Measurements from ENCODE around the gene THSD4. TPM values are rescaled to one million over a fixed set of nuclear protein-coding genes. Genes with fewer than 3 reads are reported as not detected.

Gene THSD4
- total RNA-seq, 1 donor: 50.9 TPM

- TF ChIP-seq CTCF (IDR thresholded peaks at IDR 0.05; ENCODE audit: insufficient read depth, low read length): no peak
Observed at GRCh38 chr15:71823801-71824200, 708.5 kb downstream of the THSD4 start.

GRCh38 chr15:71825021-71825730 lies 709.9 kb downstream of the THSD4 start:
- H3K4me3 ChIP-seq (ENCODE audit: low read depth, low read length): no peak overlapping the region
- DNase-seq (ENCODE audit: low read depth): no peak
- TF ChIP-seq CTCF (IDR thresholded peaks at IDR 0.05; ENCODE audit: insufficient read depth, low read length): no peak

More at GRCh38 chr15:71823801-71824200, 708.5 kb downstream of the THSD4 start:
- H3K4me3 ChIP-seq (ENCODE audit: low read depth, low read length): no peak overlapping the region
- no peak for DNase-seq (ENCODE audit: low read depth)

GRCh38 chr15:71826196-71826595 lies 710.9 kb downstream of the THSD4 start:
- DNase-seq (ENCODE audit: low read depth): no peak
- no peak overlapping the region for H3K4me3 ChIP-seq (ENCODE audit: low read depth, low read length)
- no peak for TF ChIP-seq CTCF (IDR thresholded peaks at IDR 0.05; ENCODE audit: insufficient read depth, low read length)

- TF ChIP-seq CTCF (IDR thresholded peaks at IDR 0.05; ENCODE audit: insufficient read depth, low read length): no peak
- no peak for DNase-seq (ENCODE audit: low read depth)
- H3K4me3 ChIP-seq (ENCODE audit: low read depth, low read length): no peak overlapping the region
Observed at GRCh38 chr15:71830981-71831380, 715.7 kb downstream of the THSD4 start.

Other genes starting within 250 kb of the THSD4 start
- 2.3 and 7.9 TPM in 2 replicates for gene THAP10, start 223.0 kb upstream of the THSD4 start, total RNA-seq (ENCODE audit: low replicate concordance)
- gene LRRC49, start 222.6 kb upstream of the THSD4 start, total RNA-seq (ENCODE audit: low replicate concordance): 12.0 and 25.2 TPM in 2 replicates

All from fibroblast of the aortic adventitia (primary cell).